ENCODE data around the gene RAB36.

GRCh38 chr22:23143119-23143518, 2.2 kb upstream of the RAB36 start:
- TF ChIP-seq REST (IDR thresholded peaks at IDR 0.05; ENCODE audit: low read depth), result no peak
- no peak for TF ChIP-seq TCF12 (IDR thresholded peaks at IDR 0.05; ENCODE audit: low read depth)
- no peak for TF ChIP-seq CREB1 (IDR thresholded peaks at IDR 0.05; ENCODE audit: low read depth)
- no peak for TF ChIP-seq EP300 (IDR thresholded peaks at IDR 0.05; ENCODE audit: borderline replicate concordance)
- TF ChIP-seq, protein P1, sequence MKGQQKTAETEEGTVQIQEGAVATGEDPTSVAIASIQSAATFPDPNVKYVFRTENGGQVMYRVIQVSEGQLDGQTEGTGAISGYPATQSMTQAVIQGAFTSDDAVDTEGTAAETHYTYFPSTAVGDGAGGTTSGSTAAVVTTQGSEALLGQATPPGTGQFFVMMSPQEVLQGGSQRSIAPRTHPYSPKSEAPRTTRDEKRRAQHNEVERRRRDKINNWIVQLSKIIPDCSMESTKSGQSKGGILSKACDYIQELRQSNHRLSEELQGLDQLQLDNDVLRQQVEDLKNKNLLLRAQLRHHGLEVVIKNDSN (IDR thresholded peaks at IDR 0.05), result no peak
- no peak for TF ChIP-seq TAF1 (IDR thresholded peaks at IDR 0.05; ENCODE audit: low read depth)
